CD4-positive, alpha-beta T cell (primary cell): Measurements from ENCODE around the gene FRMD8. TPM values are rescaled to one million over a fixed set of nuclear protein-coding genes. Genes with fewer than 3 reads are reported as not detected.

Source experiments
- ATAC-seq: fragments of 200-7000 bp; cut with Tn5 transposase; one replicate; pipeline ENCODE4 v1.10.0; 2022; ENCODE audit warnings: mild to moderate bottlenecking; ENCODE audit not compliant: poor library complexity
- CTCF ChIA-PET: fragments of 350-600 bp; sonication (Branson Sonifier 250); formaldehyde crosslinking; loops from one replicate; lab custom pipeline; 2021; ENCODE audit warnings: antibody characterized with exemption, inconsistent platforms; lab: Charles Lee
- POLR2A ChIA-PET: fragments of 350-600 bp; sonication (Branson Sonifier 250); formaldehyde crosslinking; loops from one replicate; lab custom pipeline; 2021; ENCODE audit warnings: antibody characterized with exemption, inconsistent platforms; lab: Charles Lee
- DNase-seq, 14 experiments: peaks; one replicate each; pipeline ENCODE4 v3.0.0-alpha.2; 2013 to 2020; ENCODE audit warnings: mixed read lengths in 2 of 14
- H3K27ac ChIP-seq, 2 donors: one replicate each; pipeline versions ENCODE4 v1.5.1 to v1.7.0; 2013; ENCODE audit warnings: low read length in 2 of 2, low read depth in 1 of 2, mild to moderate bottlenecking in 1 of 2
- H3K27me3 ChIP-seq, 2 experiments: 1 replicate in 1 of 2; 2 replicates in 1 of 2; pipeline versions ENCODE4 v1.6.1 to v1.7.0; 2013; ENCODE audit warnings: low read length in 2 of 2, control low read depth in 1 of 2, mild to moderate bottlenecking in 1 of 2, moderate library complexity in 1 of 2; ENCODE audit not compliant: insufficient read depth in 2 of 2, control insufficient read depth in 1 of 2
- H3K36me3 ChIP-seq: one replicate; pipeline ENCODE4 v1.6.1; 2013; ENCODE audit warnings: low read length, control low read depth; ENCODE audit not compliant: insufficient read depth
- H3K4me1 ChIP-seq: one replicate; pipeline ENCODE4 v1.6.1; 2013; ENCODE audit warnings: low read length, control low read depth; ENCODE audit not compliant: insufficient read depth
- H3K4me3 ChIP-seq: one replicate; pipeline ENCODE4 v1.5.1; 2013; ENCODE audit warnings: mild to moderate bottlenecking, low read length, moderate library complexity
- H3K9me3 ChIP-seq, 2 experiments: 1 replicate in 1 of 2; 2 replicates in 1 of 2; pipeline versions ENCODE4 v1.6.1 to v1.7.0; 2013; ENCODE audit warnings: low read length in 2 of 2, mild to moderate bottlenecking in 2 of 2, control low read depth in 1 of 2, moderate library complexity in 1 of 2; ENCODE audit not compliant: control insufficient read depth in 1 of 2, insufficient read depth in 1 of 2
- H3K27ac Mint-ChIP-seq: one replicate; pipeline ENCODE4 v1.8.0; 2020; ENCODE audit warnings: mixed read lengths
- H3K27me3 Mint-ChIP-seq: one replicate; pipeline ENCODE4 v1.8.0; 2021; ENCODE audit warnings: mixed read lengths
- H3K36me3 Mint-ChIP-seq: one replicate; pipeline ENCODE4 v1.8.0; 2021; ENCODE audit warnings: low read depth, mixed read lengths
- H3K4me1 Mint-ChIP-seq: one replicate; pipeline ENCODE4 v1.8.0; 2021; ENCODE audit warnings: low read depth, mixed read lengths
- H3K4me3 Mint-ChIP-seq: one replicate; pipeline ENCODE4 v1.8.0; 2020; ENCODE audit warnings: mild to moderate bottlenecking, mixed read lengths
- H3K9me3 Mint-ChIP-seq: one replicate; pipeline ENCODE4 v1.8.0; 2020; ENCODE audit warnings: mixed read lengths
- intact Hi-C, 2 experiments: fragments of 100-400 bp; cut with DNase I in 1 of 2; cut with micrococcal nuclease in 1 of 2; formaldehyde crosslinking; loops; one replicate each; pipeline versions ENCODE4 v1.15.1 to v1.9.0; 2023 to 2025; cut with DNase I, micrococcal nuclease
- total RNA-seq, 174 experiments: library from RNA in 2 of 174; stranded (reverse) in 2 of 174; gene quantifications; one replicate each; pipeline ENCODE4 v1.2.3 and lab custom pipeline; 2021 to 2026
- TF ChIP-seq, protein P1 (sequence below): fragments of 200-600 bp; IDR thresholded peaks from one replicate; pipeline ENCODE4 v1.8.0; 2022; ENCODE audit warnings: antibody characterized with exemption, mild to moderate bottlenecking

The FRMD8 gene
- total RNA-seq, 2 experiments from 2014 or later: 19.4 to 25.3 TPM

DNA sequence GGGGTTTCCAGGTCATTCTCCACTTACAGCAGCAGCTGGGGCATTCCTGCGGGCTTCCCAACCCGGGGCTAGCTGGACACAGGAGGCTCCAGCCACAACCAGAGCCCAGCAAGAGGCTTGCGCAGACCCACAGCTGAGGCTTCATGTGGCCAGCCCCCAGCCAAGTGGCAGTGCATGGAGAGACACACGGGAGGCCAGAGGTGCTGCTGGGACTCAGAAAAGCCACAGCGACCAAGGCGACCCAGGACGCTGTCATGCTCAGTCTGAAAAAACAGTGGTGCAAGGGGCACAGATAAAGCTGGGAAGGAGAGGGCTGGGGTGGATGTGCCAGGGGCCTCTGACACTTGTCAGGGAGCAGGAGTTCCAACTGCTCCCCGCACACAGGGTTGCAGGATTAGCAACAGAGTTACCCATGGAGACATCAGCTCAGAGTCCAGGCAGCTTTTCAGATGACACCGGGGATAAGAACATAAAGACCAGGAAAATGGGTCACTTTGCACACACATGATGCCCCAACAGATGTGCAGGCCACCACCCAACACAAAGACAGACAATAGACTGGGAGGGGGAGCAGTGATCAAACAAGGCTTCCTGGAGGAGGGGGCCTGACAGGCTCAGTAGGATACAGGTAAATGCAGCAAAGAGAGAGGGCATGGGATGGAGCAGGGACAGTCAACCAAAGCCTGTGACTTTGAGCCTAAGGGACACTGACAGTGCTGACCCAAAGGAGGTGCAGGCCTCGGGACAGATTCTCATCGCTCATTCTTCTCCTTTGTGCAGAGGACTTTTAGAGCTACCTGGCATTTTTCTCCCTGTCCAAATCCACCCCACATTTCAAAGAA lies 29.3 kb downstream of the FRMD8 start:
- peaks cover 46% of the 10 kb centered on the region for H3K4me1 Mint-ChIP-seq
- no peaks in the 10 kb centered on the region for H3K27me3 Mint-ChIP-seq

DNA sequence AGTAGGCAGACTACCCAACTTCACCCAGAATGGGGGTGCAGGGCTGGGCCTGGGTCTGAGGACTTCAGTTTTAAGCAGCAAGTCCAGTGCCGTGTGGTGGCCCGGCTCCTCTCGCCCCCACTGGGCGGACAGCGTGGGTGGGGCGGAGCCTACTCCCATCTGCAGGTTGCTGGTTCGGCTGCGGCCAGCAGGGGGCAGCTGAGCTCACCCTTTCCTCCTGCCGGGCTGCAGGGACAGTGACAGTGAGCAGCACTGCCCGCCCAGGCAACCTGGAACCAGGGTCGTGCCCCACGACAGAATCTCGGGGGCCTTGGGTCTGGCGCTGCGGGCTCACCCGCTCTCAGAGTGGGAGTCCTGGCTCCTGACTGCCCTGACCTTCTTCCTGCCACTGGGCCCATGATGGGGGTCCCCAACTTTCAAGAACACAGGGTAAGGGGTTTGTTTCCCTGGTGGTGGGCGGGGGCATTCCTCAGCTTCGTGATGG lies 29.9 kb downstream of the FRMD8 start:
- Mint-ChIP-seq H3K36me3 (peaks cover 23% of the 10 kb centered on the region), H3K9me3 (no peaks in the 10 kb centered on the region), H3K27ac (peak overlapping the region; percentile 96), H3K4me1 (peaks cover 52% of the 10 kb centered on the region), H3K4me3 (peak overlapping the region; percentile 88), H3K27me3 (no peaks in the 10 kb centered on the region)
- TF ChIP-seq, protein P1, sequence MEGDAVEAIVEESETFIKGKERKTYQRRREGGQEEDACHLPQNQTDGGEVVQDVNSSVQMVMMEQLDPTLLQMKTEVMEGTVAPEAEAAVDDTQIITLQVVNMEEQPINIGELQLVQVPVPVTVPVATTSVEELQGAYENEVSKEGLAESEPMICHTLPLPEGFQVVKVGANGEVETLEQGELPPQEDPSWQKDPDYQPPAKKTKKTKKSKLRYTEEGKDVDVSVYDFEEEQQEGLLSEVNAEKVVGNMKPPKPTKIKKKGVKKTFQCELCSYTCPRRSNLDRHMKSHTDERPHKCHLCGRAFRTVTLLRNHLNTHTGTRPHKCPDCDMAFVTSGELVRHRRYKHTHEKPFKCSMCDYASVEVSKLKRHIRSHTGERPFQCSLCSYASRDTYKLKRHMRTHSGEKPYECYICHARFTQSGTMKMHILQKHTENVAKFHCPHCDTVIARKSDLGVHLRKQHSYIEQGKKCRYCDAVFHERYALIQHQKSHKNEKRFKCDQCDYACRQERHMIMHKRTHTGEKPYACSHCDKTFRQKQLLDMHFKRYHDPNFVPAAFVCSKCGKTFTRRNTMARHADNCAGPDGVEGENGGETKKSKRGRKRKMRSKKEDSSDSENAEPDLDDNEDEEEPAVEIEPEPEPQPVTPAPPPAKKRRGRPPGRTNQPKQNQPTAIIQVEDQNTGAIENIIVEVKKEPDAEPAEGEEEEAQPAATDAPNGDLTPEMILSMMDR: peak; percentile 91
- DNase-seq (peak; percentile 85 to 96 (median 92)), ATAC-seq (peak; percentile 54)
- Histone ChIP-seq H3K27ac (peak overlapping the region; percentile 99), H3K4me1 (peaks cover 62% of the 10 kb centered on the region), H3K36me3 (peaks cover 18% of the 10 kb centered on the region), H3K4me3 (peak overlapping the region; percentile 86), H3K9me3 (no peaks in the 10 kb centered on the region), H3K27me3 (no peaks in the 10 kb centered on the region)
- intact Hi-C loops: loop anchor here (1.0 to 5.0 kb wide), 6 partner anchors 17 to 94 kb away; partner anchors contain the start of gene SLC25A45 (in 1 of the 2)
- CTCF ChIA-PET: interaction anchor here (0.6 to 7.2 kb wide), 18 partner anchors 9 to 104 kb away, joined by 3 to 82 read pairs (median 7); partner anchors contain the start of genes FRMD8, MALAT1 and SLC25A45
- POLR2A ChIA-PET: interaction anchor here (0.9 to 20.7 kb wide), 14 partner anchors 11 to 154 kb away, joined by 3 to 3042 read pairs (median 11); partner anchors contain the start of genes DPF2, FRMD8, MALAT1 and SLC25A45

More for the DNA sequence above, 29.3 kb downstream of the FRMD8 start:
- Histone ChIP-seq H3K27ac (peak overlapping the region in 1 of 2 donors; percentile 99), H3K4me3 (peak overlapping the region; percentile 86), H3K4me1 (peaks cover 55% of the 10 kb centered on the region), H3K27me3 (no peaks in the 10 kb centered on the region), H3K9me3 (no peaks in the 10 kb centered on the region), H3K36me3 (peaks cover 25% of the 10 kb centered on the region)
- H3K36me3 Mint-ChIP-seq: peaks cover 23% of the 10 kb centered on the region
- CTCF ChIA-PET: interaction anchor here (0.5 to 7.2 kb wide), 18 partner anchors 10 to 105 kb away, joined by 3 to 82 read pairs (median 7); partner anchors contain the start of genes FRMD8, MALAT1 and SLC25A45
- H3K4me3 Mint-ChIP-seq: peak overlapping the region; percentile 71
- intact Hi-C loops: loop anchor here (1.0 to 5.0 kb wide), 6 partner anchors 18 to 95 kb away; partner anchors contain the start of gene SLC25A45 (in 1 of the 2)
- TF ChIP-seq, protein P1: no peak
- DNase-seq: no peak
- H3K9me3 Mint-ChIP-seq: no peaks in the 10 kb centered on the region
- no peak for ATAC-seq
- peak overlapping the region; percentile 96 for H3K27ac Mint-ChIP-seq
- POLR2A ChIA-PET: interaction anchor here (0.7 to 20.7 kb wide), 13 partner anchors 11 to 155 kb away, joined by 3 to 3042 read pairs (median 12); partner anchors contain the start of genes FRMD8, MALAT1, SLC25A45 and ZNRD2
